HCT116 (cell line): ENCODE data around the gene PGS1. TPM values are rescaled to one million over a fixed set of nuclear protein-coding genes. Genes with fewer than 3 reads are reported as not detected.

Experiments
- ATAC-seq: fragments of 200-7000 bp; cut with Tn5 transposase; 2 replicates; pipeline ENCODE4 v1.9.1; 2020; ENCODE audit warnings: mild to moderate bottlenecking, moderate library complexity
- BruUV-seq: library from RNA; stranded (reverse); fragments of 400-500 nt; replicated peaks from 2 replicates; lab custom pipeline; 2021; lab: Mats Ljungman, UMichigan
- CTCF ChIA-PET: fragments of 300-600 bp; sonication (Branson Sonifier 250); formaldehyde crosslinking; loops from one replicate; lab custom pipeline; 2021; ENCODE audit warnings: antibody characterized with exemption; lab: Charles Lee
- POLR2A ChIA-PET: fragments of 300-600, 350-600 bp; sonication (Branson Sonifier 250); formaldehyde crosslinking; loops from one replicate; lab custom pipeline; 2021; ENCODE audit warnings: antibody characterized with exemption; lab: Charles Lee
- RAD21 ChIA-PET, 2 experiments: fragments of 300-600 bp; sonication (Branson Sonifier 250); formaldehyde crosslinking; loops; one replicate each; lab custom pipeline; 2023; ENCODE audit warnings: low total read pairs in 2 of 2; ENCODE audit not compliant: uncharacterized antibody in 2 of 2, unreplicated experiment in 2 of 2, low non-redundant PET in 1 of 2; lab: Charles Lee
- DNase-seq: peaks from one replicate; pipeline ENCODE4 v3.0.0-alpha.2; 2010; ENCODE audit warnings: low read depth, low spot score
- H2AFZ ChIP-seq: fragments of 200-600 bp; shearing (Covaris generic), sonication (generic); 2 replicates; pipeline ENCODE4 v1.6.1; 2017; ENCODE audit warnings: low read depth, mixed run types, mixed read lengths, antibody characterized with exemption, low read length; ENCODE audit not compliant: poor library complexity, severe bottlenecking
- H3K27ac ChIP-seq: 2 replicates; pipeline ENCODE4 v1.5.1; 2012; ENCODE audit warnings: low read depth, low read length
- H3K27me3 ChIP-seq: fragments of 200-600 bp; sonication (generic); 2 replicates; pipeline ENCODE4 v1.6.1; 2016; ENCODE audit warnings: mixed run types, low read length, mixed read lengths; ENCODE audit not compliant: insufficient read depth
- H3K36me3 ChIP-seq, 2 experiments: fragments of 200-500 bp in 1 of 2; fragments of 200-600 bp in 1 of 2; sonication (Bioruptor generic) in 1 of 2; sonication (generic) in 1 of 2; 2 replicates each; pipeline versions ENCODE4 v1.5.1 to v1.6.1; 2014 to 2016; ENCODE audit warnings: low read length in 2 of 2, inconsistent platforms in 1 of 2, mixed read lengths in 1 of 2, mixed run types in 1 of 2; ENCODE audit not compliant: insufficient read depth in 2 of 2, control insufficient read depth in 1 of 2
- H3K4me1 ChIP-seq, 2 experiments: fragments of 200-600 bp in 1 of 2; sonication (generic) in 1 of 2; 2 replicates each; pipeline versions ENCODE4 v1.5.1 to v1.6.1; 2012 to 2017; ENCODE audit warnings: low read length in 2 of 2, inconsistent platforms in 1 of 2, mild to moderate bottlenecking in 1 of 2, mixed read lengths in 1 of 2, mixed run types in 1 of 2, moderate library complexity in 1 of 2; ENCODE audit not compliant: insufficient read depth in 2 of 2, control insufficient read depth in 1 of 2
- H3K4me2 ChIP-seq: fragments of 200-600 bp; sonication (generic); 2 replicates; pipeline ENCODE4 v1.6.1; 2017; ENCODE audit warnings: mixed run types, low read length, mixed read lengths
- H3K4me3 ChIP-seq, 2 experiments: fragments of 200-600 bp in 1 of 2; sonication (generic) in 1 of 2; replicated peaks in 1 of 2; 2 replicates each; pipeline ENCODE4 v1.5.1; 2011 to 2016; ENCODE audit warnings: low read length in 2 of 2, control low read depth in 1 of 2, low read depth in 1 of 2, mild to moderate bottlenecking in 1 of 2, mixed read lengths in 1 of 2, mixed run types in 1 of 2
- H3K79me2 ChIP-seq: fragments of 200-600 bp; sonication (generic); 2 replicates; pipeline ENCODE4 v1.6.1; 2017; ENCODE audit warnings: mild to moderate bottlenecking, mixed run types, low read length, moderate library complexity, mixed read lengths; ENCODE audit not compliant: insufficient read depth
- H3K9ac ChIP-seq: fragments of 200-600 bp; sonication (generic); 2 replicates; pipeline ENCODE4 v1.6.1; 2016; ENCODE audit warnings: low read length, mixed read lengths
- H3K9me2 ChIP-seq: fragments of 200-600 bp; sonication (generic), shearing (Covaris generic); 2 replicates; pipeline ENCODE4 v1.6.1; 2017; ENCODE audit warnings: mixed run types, mild to moderate bottlenecking, moderate library complexity; ENCODE audit not compliant: insufficient read depth
- H3K9me3 ChIP-seq, 2 experiments: fragments of 200-500 bp in 1 of 2; fragments of 200-600 bp in 1 of 2; sonication (Bioruptor generic) in 1 of 2; sonication (generic) in 1 of 2; 2 replicates each; pipeline ENCODE4 v1.6.1; 2014 to 2017; ENCODE audit warnings: low read length in 2 of 2, mixed read lengths in 2 of 2, inconsistent platforms in 1 of 2, low read depth in 1 of 2, mild to moderate bottlenecking in 1 of 2, mixed run types in 1 of 2, moderate library complexity in 1 of 2; ENCODE audit not compliant: control insufficient read depth in 1 of 2, insufficient read depth in 1 of 2
- H4K20me1 ChIP-seq: fragments of 200-600 bp; sonication (generic), shearing (Covaris generic); 2 replicates; pipeline ENCODE4 v1.6.1; 2017; ENCODE audit warnings: mixed run types, mild to moderate bottlenecking, moderate library complexity; ENCODE audit not compliant: insufficient read depth
- ATF3 ChIP-seq: IDR thresholded peaks from 2 replicates; pipeline ENCODE4 v1.6.1; 2012
- CBX3 ChIP-seq: IDR thresholded peaks from 2 replicates; pipeline ENCODE4 v1.6.1; 2012; ENCODE audit warnings: low read depth
- CEBPB ChIP-seq: IDR thresholded peaks from 2 replicates; pipeline ENCODE4 v1.6.1; 2012; ENCODE audit warnings: low read depth
- CTCF ChIP-seq, 3 experiments: fragments of 200-600 bp in 1 of 3; sonication (generic) in 1 of 3; IDR thresholded peaks in 2 of 3; conservative IDR thresholded peaks in 1 of 3; 2 replicates each; pipeline ENCODE4 v1.5.1; 2012 to 2017; ENCODE audit warnings: low read depth in 2 of 3, low read length in 2 of 3, antibody characterized with exemption in 1 of 3, borderline replicate concordance in 1 of 3, control low read depth in 1 of 3, mild to moderate bottlenecking in 1 of 3, mixed read lengths in 1 of 3, mixed run types in 1 of 3, moderate library complexity in 1 of 3; ENCODE audit not compliant: insufficient read depth in 1 of 3
- EGR1 ChIP-seq: IDR thresholded peaks from 2 replicates; pipeline ENCODE4 v1.6.1; 2012; ENCODE audit warnings: low read depth
- ELF1 ChIP-seq: IDR thresholded peaks from 2 replicates; pipeline ENCODE4 v1.6.1; 2012; ENCODE audit warnings: low read depth, borderline replicate concordance
- EZH2 ChIP-seq: fragments of 200-600 bp; sonication (generic); IDR thresholded peaks from 2 replicates; pipeline ENCODE4 v1.6.1; 2017; ENCODE audit warnings: antibody characterized with exemption, mixed run types
- FOSL1 ChIP-seq: IDR thresholded peaks from 2 replicates; pipeline ENCODE4 v1.6.1; 2012; ENCODE audit warnings: low read depth
- POLR2A ChIP-seq: IDR thresholded peaks from 2 replicates; pipeline ENCODE4 v1.7.0; 2011; ENCODE audit warnings: borderline replicate concordance; ENCODE audit not compliant: insufficient read depth, insufficient read length; ENCODE audit errors: extremely low read depth
- POLR2AphosphoS5 ChIP-seq: IDR thresholded peaks from 2 replicates; pipeline ENCODE4 v1.6.1; 2011; ENCODE audit warnings: mild to moderate bottlenecking, low read depth, low read length, moderate library complexity
- RAD21 ChIP-seq: IDR thresholded peaks from 2 replicates; pipeline ENCODE4 v1.6.1; 2012; ENCODE audit warnings: low read depth, mild to moderate bottlenecking
- SP1 ChIP-seq: IDR thresholded peaks from 2 replicates; pipeline ENCODE4 v1.6.1; 2012; ENCODE audit warnings: low read depth
- TCF7L2 ChIP-seq: IDR thresholded peaks from 2 replicates; pipeline ENCODE4 v1.7.0; 2011; ENCODE audit warnings: borderline replicate concordance, inconsistent platforms; ENCODE audit not compliant: insufficient read depth, insufficient read length; ENCODE audit errors: extremely low read depth
- YY1 ChIP-seq: IDR thresholded peaks from 2 replicates; pipeline ENCODE4 v1.6.1; 2011; ENCODE audit warnings: low read length, low read depth, moderate library complexity, mild to moderate bottlenecking; ENCODE audit not compliant: insufficient replicate concordance; ENCODE audit errors: extremely low read depth
- ZFX ChIP-seq: fragments of 450-650 bp; IDR thresholded peaks from 2 replicates; pipeline ENCODE4 v1.6.1; 2017
- ZNF274 ChIP-seq: fragments of 200-500 bp; sonication (Bioruptor generic); IDR thresholded peaks from 2 replicates; pipeline ENCODE4 v1.6.1; 2014; ENCODE audit warnings: mild to moderate bottlenecking, low read depth, low read length, inconsistent platforms
- intact Hi-C: fragments of 100-400 bp; cut with micrococcal nuclease; formaldehyde crosslinking; loops from 2 replicates; pipeline ENCODE4 v1.10.0; 2022
- total RNA-seq: library from RNA; stranded (reverse); gene quantifications from one replicate; pipeline ENCODE4 v1.2.1, GENCODE V29; 2021; ENCODE audit not compliant: unreplicated experiment

PGS1 gene
- total RNA-seq, 1 experiment from 2014 or later = 44.4 TPM

- TF ChIP-seq CTCF (IDR thresholded peaks at IDR 0.05 in 2 of 3, conservative IDR thresholded peaks at IDR 0.05 in 1 of 3; ENCODE audit: borderline replicate concordance in 1 of 3, insufficient read depth in 1 of 3, low read depth in 2 of 3, low read length in 2 of 3) = peak; percentile 93 to 99 (median 98); a peak in 5 of 6 replicates
- TF ChIP-seq CBX3 = no peak
- no peak for TF ChIP-seq POLR2AphosphoS5
- no peak for TF ChIP-seq ELF1
- TF ChIP-seq, all 23 proteins: peak for 6
These were observed 17.9 kb upstream of the PGS1 start (continued) for GRCh38 chr17:78360371-78361224.

- Histone ChIP-seq H3K27me3 (no peaks in the 10 kb centered on the region), H3K9me3 (no peaks in the 10 kb centered on the region), H4K20me1 (peaks cover 3% of the 10 kb centered on the region; the same call in 1 of the 2 replicates), H3K9me2 (no peaks in the 10 kb centered on the region), H3K27ac (no peak overlapping the region), H2AFZ (peak overlapping the region; percentile 64), H3K79me2 (peaks cover 33% of the 10 kb centered on the region), H3K4me1 (peaks cover 13 to 53% of the 10 kb centered on the region in 2 experiments; a peak in 3 of 4 replicates), H3K9ac (peak overlapping the region; percentile 96), H3K4me3 (peak overlapping the region; percentile 86 to 96), H3K4me2 (peak overlapping the region; percentile 98), H3K36me3 (peaks cover 15 to 22% of the 10 kb centered on the region in 2 experiments)
- RAD21 ChIA-PET = interaction anchor here (0.6 to 1.6 kb wide), 9 partner anchors 17 to 219 kb away, joined by 3 to 9 read pairs (median 5); no protein-coding TSS in a partner anchor
- ATAC-seq = 0 out of 2 replicates have a peak, but pooled peaks have one; percentile 2
- BruUV-seq = TSS peak; percentile 48
- CTCF ChIA-PET = interaction anchor here (0.6 to 2.5 kb wide), 23 partner anchors 9 to 367 kb away, joined by 3 to 28 read pairs (median 6); no protein-coding TSS in a partner anchor
- intact Hi-C loops = loop anchor here (2.0 to 5.0 kb wide), 4 partner anchors 46 to 346 kb away; no protein-coding TSS in a partner anchor
- POLR2A ChIA-PET = interaction anchor here (0.7 to 3.4 kb wide), 9 partner anchors 12 to 421 kb away, joined by 3 to 21 read pairs (median 6); partner anchors contain the start of gene PGS1
- no peak for DNase-seq
- TF ChIP-seq EZH2 (no peak), ZNF274 (no peak), YY1 (no peak), RAD21 (no peak), SP1 (no peak), POLR2A (no peak), CTCF (IDR thresholded peaks at IDR 0.05 in 2 of 3, conservative IDR thresholded peaks at IDR 0.05 in 1 of 3; ENCODE audit: borderline replicate concordance in 1 of 3, insufficient read depth in 1 of 3, low read depth in 2 of 3, low read length in 2 of 3) (no peak), TCF7L2 (no peak), ZFX (no peak), CEBPB (no peak), ATF3 (no peak), POLR2AphosphoS5 (no peak), FOSL1 (no peak), EGR1 (no peak)
These were observed 17.2 kb upstream of the PGS1 start for GRCh38 chr17:78361225-78361701.
